K562 (cell line): ENCODE data around the gene VPS13D. TPM values are rescaled to one million over a fixed set of nuclear protein-coding genes. Genes with fewer than 3 reads are reported as not detected.

ENCODE experiments used
- HMGXB4 ChIP-seq: sonication (generic); formaldehyde crosslinking; IDR thresholded peaks from 2 replicates; pipeline ENCODE4 v1.8.1; 2023; ENCODE audit warnings: mild to moderate bottlenecking, missing genetic modification reagents
- IRF9 ChIP-seq: fragments of 450-650 bp; IDR thresholded peaks from 2 replicates; pipeline ENCODE4 v1.6.1; 2016; ENCODE audit warnings: missing biosample characterization, missing genetic modification characterization
- MCM5 ChIP-seq: fragments of 450-650 bp; IDR thresholded peaks from 2 replicates; pipeline ENCODE4 v1.6.1; 2016; ENCODE audit warnings: low read depth
- MTA2 ChIP-seq: fragments of 450-650 bp; IDR thresholded peaks from 2 replicates; pipeline ENCODE4 v1.6.1; 2016; ENCODE audit warnings: low read depth
- POLR2AphosphoS2 ChIP-seq: IDR thresholded peaks from 2 replicates; pipeline ENCODE4 v1.6.1; 2012; ENCODE audit warnings: low read length, improper control_type of control experiment
- RBFOX2 ChIP-seq: fragments of 200-400 bp; formaldehyde crosslinking; IDR thresholded peaks from 2 replicates; pipeline ENCODE4 v1.6.1; 2017; ENCODE audit warnings: low read depth, mild to moderate bottlenecking, low read length, moderate library complexity
- THAP12 ChIP-seq: fragments of 250-450 bp; sonication (Bioruptor Pico); IDR thresholded peaks from 2 replicates; pipeline ENCODE4 v1.9.0; 2021; ENCODE audit warnings: mild to moderate bottlenecking, inconsistent platforms
- polyA plus RNA-seq, 8 experiments: library from polyadenylated mRNA; depleted of rRNA in 4 of 8; stranded (reverse) in 5 of 8; unstranded in 3 of 8; fragments of >200 nt; fragmentation: Nextera tagmentation in 2 of 8; fragmentation: Illumina TruSeq in 1 of 8; extraction: Ambion mirVana in 2 of 8; extraction: Trizol in 1 of 8; gene quantifications; 2 replicates each; pipeline versions ENCODE4 v1.2.1 to v1.2.3, GENCODE V29; 2011 to 2014; ENCODE audit warnings: inconsistent platforms in 1 of 8, missing spikeins in 1 of 8
- total RNA-seq, 7 experiments: library from RNA; depleted of rRNA in 6 of 7; stranded (reverse); fragments of >200 nt in 6 of 7; fragmentation: Illumina TruSeq in 2 of 7; extraction: Trizol in 2 of 7; gene quantifications; 2 replicates each; pipeline versions ENCODE4 v1.2.1 to v1.2.3, GENCODE V29; 2011 to 2021; ENCODE audit warnings: low replicate concordance in 1 of 7

VPS13D gene
- total and polyA plus RNA-seq, 9 of the 15 experiments (the other 6 are each of a cell fraction or from before 2014, with no cell fraction given), result 6.1 to 51.5 (median 38.5) TPM

GRCh38 chr1:12326986-12327385, 97.2 kb downstream of the VPS13D start (continued):
- TF ChIP-seq IRF9 (tag) (no peak), POLR2AphosphoS2 (no peak), MCM5 (no peak), THAP12 (CRISPR knock-in tag) (no peak), HMGXB4 (CRISPR knock-in tag) (no peak), RBFOX2 (no peak), MTA2 (no peak)
